Endodermal cell (in vitro differentiated cells): ENCODE measurements around the gene MAPK8IP3. TPM values are rescaled to one million over a fixed set of nuclear protein-coding genes. Genes with fewer than 3 reads are reported as not detected.

Experiments used
- DNase-seq: peaks from one replicate; pipeline ENCODE4 v3.0.0-alpha.2; 2017
- H3K27ac ChIP-seq: 2 replicates; pipeline ENCODE4 v1.5.1; 2013; ENCODE audit warnings: mild to moderate bottlenecking, low read depth, low read length, moderate library complexity
- H3K27me3 ChIP-seq: 2 replicates; pipeline ENCODE4 v1.6.1; 2013; ENCODE audit warnings: mild to moderate bottlenecking, low read length, moderate library complexity; ENCODE audit not compliant: insufficient read depth, control insufficient read depth, poor library complexity, severe bottlenecking
- H3K36me3 ChIP-seq: 2 replicates; pipeline ENCODE4 v1.7.0; 2013; ENCODE audit warnings: mild to moderate bottlenecking, low read length, moderate library complexity; ENCODE audit not compliant: control insufficient read depth, insufficient read depth
- H3K4me1 ChIP-seq: one replicate; pipeline ENCODE4 v1.7.0; 2013; ENCODE audit warnings: low read length; ENCODE audit not compliant: control insufficient read depth, insufficient read depth
- H3K4me3 ChIP-seq: 2 replicates; pipeline ENCODE4 v1.5.1; 2013; ENCODE audit warnings: mild to moderate bottlenecking, low read length, moderate library complexity
- H3K9ac ChIP-seq: 2 replicates; pipeline ENCODE4 v1.6.1; 2013; ENCODE audit warnings: mild to moderate bottlenecking, low read length, moderate library complexity; ENCODE audit not compliant: poor library complexity, severe bottlenecking; ENCODE audit errors: extremely low read depth
- H3K9me3 ChIP-seq: 2 replicates; pipeline ENCODE4 v1.6.1; 2013; ENCODE audit warnings: mild to moderate bottlenecking, low read length, moderate library complexity; ENCODE audit not compliant: control insufficient read depth
- H3K27ac Mint-ChIP-seq: 2 replicates; pipeline ENCODE4 v1.8.0; 2020; ENCODE audit warnings: mixed read lengths
- H3K27me3 Mint-ChIP-seq: 2 replicates; pipeline ENCODE4 v1.8.0; 2021; ENCODE audit warnings: mild to moderate bottlenecking, mixed read lengths; ENCODE audit not compliant: insufficient read depth
- H3K36me3 Mint-ChIP-seq: 2 replicates; pipeline ENCODE4 v1.8.0; 2020; ENCODE audit warnings: low read depth, mixed read lengths
- H3K4me1 Mint-ChIP-seq: 2 replicates; pipeline ENCODE4 v1.8.0; 2020; ENCODE audit warnings: mixed read lengths
- H3K4me3 Mint-ChIP-seq: 2 replicates; pipeline ENCODE4 v1.8.0; 2020; ENCODE audit warnings: mild to moderate bottlenecking, moderate library complexity, mixed read lengths
- H3K9me3 Mint-ChIP-seq: 2 replicates; pipeline ENCODE4 v1.8.0; 2020; ENCODE audit warnings: mild to moderate bottlenecking, mixed read lengths
- WGBS, 2 experiments: methylation state at CpG; one replicate each; pipeline versions ENCODE4 v1.1.5 to v1.1.7; 2013; ENCODE audit warnings: missing lambda C conversion rate in 2 of 2, mixed read lengths in 1 of 2; ENCODE audit not compliant: insufficient coverage in 1 of 2, insufficient read length in 1 of 2; 5-methylcytosine and 5-hydroxymethylcytosine counted together
- microRNA-seq: library from miRNA; unstranded; fragments of <30 nt; microRNA quantifications from one replicate; pipeline ENCODE4 v1.2.0, GENCODE V29; 2020; ENCODE audit warnings: borderline microRNAs expressed
- total RNA-seq, 2 donors: library from RNA; stranded (reverse); fragmentation: NEBNext Ultra II Directional in 1 of 2; extraction: Animal tissue kit (Norgen Biotek cat#: 25700) in 1 of 2; gene quantifications; 2 replicates in 1 of 2; 3 replicates in 1 of 2; pipeline ENCODE4 v1.2.1, GENCODE V29; 2021
- TF ChIP-seq, protein P1 (sequence below): fragments of 200-600 bp; sonication (generic); conservative IDR thresholded peaks from 2 replicates; pipeline ENCODE4 v1.5.0; 2021; ENCODE audit warnings: antibody characterized with exemption, mild to moderate bottlenecking

MAPK8IP3 gene
- total RNA-seq, 2 donors from 2014 or later = 76.0 to 84.0 TPM

DNA sequence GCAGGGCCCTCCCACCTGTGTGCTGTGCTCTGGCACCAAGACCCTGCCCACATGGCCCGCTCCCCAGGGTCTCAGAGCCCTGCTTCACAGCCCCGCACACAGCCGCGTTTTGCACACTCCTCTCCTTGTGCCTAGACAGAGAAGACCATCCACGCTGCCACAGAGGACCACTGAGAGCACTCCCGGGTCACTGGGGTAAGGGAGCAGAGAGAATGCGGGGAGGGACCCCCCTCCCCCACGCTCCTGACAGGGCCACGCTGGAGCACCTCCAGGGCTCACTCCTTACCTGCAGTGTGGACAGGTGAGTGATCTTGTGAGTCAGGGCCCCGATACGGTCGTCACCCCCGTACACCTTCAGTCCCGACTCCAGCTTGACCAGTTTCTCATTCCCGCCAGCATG, 113.6 kb downstream of the MAPK8IP3 start:
- TF ChIP-seq, protein P1, sequence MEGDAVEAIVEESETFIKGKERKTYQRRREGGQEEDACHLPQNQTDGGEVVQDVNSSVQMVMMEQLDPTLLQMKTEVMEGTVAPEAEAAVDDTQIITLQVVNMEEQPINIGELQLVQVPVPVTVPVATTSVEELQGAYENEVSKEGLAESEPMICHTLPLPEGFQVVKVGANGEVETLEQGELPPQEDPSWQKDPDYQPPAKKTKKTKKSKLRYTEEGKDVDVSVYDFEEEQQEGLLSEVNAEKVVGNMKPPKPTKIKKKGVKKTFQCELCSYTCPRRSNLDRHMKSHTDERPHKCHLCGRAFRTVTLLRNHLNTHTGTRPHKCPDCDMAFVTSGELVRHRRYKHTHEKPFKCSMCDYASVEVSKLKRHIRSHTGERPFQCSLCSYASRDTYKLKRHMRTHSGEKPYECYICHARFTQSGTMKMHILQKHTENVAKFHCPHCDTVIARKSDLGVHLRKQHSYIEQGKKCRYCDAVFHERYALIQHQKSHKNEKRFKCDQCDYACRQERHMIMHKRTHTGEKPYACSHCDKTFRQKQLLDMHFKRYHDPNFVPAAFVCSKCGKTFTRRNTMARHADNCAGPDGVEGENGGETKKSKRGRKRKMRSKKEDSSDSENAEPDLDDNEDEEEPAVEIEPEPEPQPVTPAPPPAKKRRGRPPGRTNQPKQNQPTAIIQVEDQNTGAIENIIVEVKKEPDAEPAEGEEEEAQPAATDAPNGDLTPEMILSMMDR = no peak
- no peaks in the 10 kb centered on the region for H3K4me1 ChIP-seq
- 94 to 95% methylated on average over 11 to 15 of the region's 15 CpGs for WGBS, 2 experiments
- Mint-ChIP-seq H3K27ac (peak overlapping the region; percentile 65), H3K36me3 (peaks cover 29% of the 10 kb centered on the region), H3K9me3 (no peaks in the 10 kb centered on the region), H3K4me3 (no peak overlapping the region), H3K27me3 (no peaks in the 10 kb centered on the region), H3K4me1 (peaks cover 1% of the 10 kb centered on the region)
- H3K27me3 ChIP-seq = no peaks in the 10 kb centered on the region
- H3K4me3 ChIP-seq = no peak overlapping the region
- H3K9ac ChIP-seq = no peak overlapping the region
- H3K36me3 ChIP-seq = peaks cover 28% of the 10 kb centered on the region
- no peak overlapping the region for H3K27ac ChIP-seq
- no peak for DNase-seq
- H3K9me3 ChIP-seq = no peaks in the 10 kb centered on the region

Small RNA genes within 50 kb of the gene (microRNA-seq; reads per million reads assigned to microRNA genes)
- not detected for gene MIR3177

Other genes starting within 250 kb of the MAPK8IP3 start
- 10 to 100 TPM; 94.4 to 96.7 TPM for gene CLCN7, start 231.2 kb upstream of the MAPK8IP3 start, total RNA-seq
- gene PTX4, start 217.3 kb upstream of the MAPK8IP3 start, total RNA-seq = not detected
- gene TELO2, start 212.8 kb upstream of the MAPK8IP3 start, total RNA-seq = 10 to 100 TPM; 85.0 to 91.7 TPM
- gene TMEM204, start 172.5 kb upstream of the MAPK8IP3 start, total RNA-seq = not detected
- 10 to 100 TPM; 43.0 to 58.9 TPM for gene IFT140, start 94.1 kb upstream of the MAPK8IP3 start, total RNA-seq
- 10 to 100 TPM; 29.2 to 40.0 TPM for gene CRAMP1, start 93.8 kb upstream of the MAPK8IP3 start, total RNA-seq
- 100 to 1,000 TPM; 161 to 168 TPM for gene JPT2, start 27.9 kb upstream of the MAPK8IP3 start, total RNA-seq
- gene NME3, start 65.3 kb downstream of the MAPK8IP3 start, total RNA-seq = 10 to 100 TPM; 70.3 to 73.6 TPM
- 10 to 100 TPM; 34.3 to 64.3 TPM for gene EME2, start 66.6 kb downstream of the MAPK8IP3 start, total RNA-seq
- 100 to 1,000 TPM; 137 to 164 TPM for gene MRPS34, start 66.9 kb downstream of the MAPK8IP3 start, total RNA-seq
- gene SPSB3, start 76.4 kb downstream of the MAPK8IP3 start, total RNA-seq = 10 to 100 TPM; 28.0 to 28.1 TPM
- gene NUBP2, start 76.8 kb downstream of the MAPK8IP3 start, total RNA-seq = 10 to 100 TPM; 61.1 to 61.5 TPM
- gene IGFALS, start 87.5 kb downstream of the MAPK8IP3 start, total RNA-seq = not detected
- 10 to 100 TPM; 47.8 to 52.9 TPM for gene HAGH, start 120.6 kb downstream of the MAPK8IP3 start, total RNA-seq
- 10 to 100 TPM; 16.6 to 16.9 TPM for gene FAHD1, start 121.0 kb downstream of the MAPK8IP3 start, total RNA-seq
- gene MEIOB, start 166.0 kb downstream of the MAPK8IP3 start, total RNA-seq = not detected
- gene HS3ST6, start 212.2 kb downstream of the MAPK8IP3 start, total RNA-seq = not detected
- 10 to 100 TPM; 20.6 to 23.5 TPM for gene MSRB1, start 237.0 kb downstream of the MAPK8IP3 start, total RNA-seq
- gene RPL3L, start 248.5 kb downstream of the MAPK8IP3 start, total RNA-seq = not detected